Astrocyte of the cerebellum (primary cell): Measurements from ENCODE around the gene CHCHD6.

ENCODE experiments used
- DNase-seq: peaks from one replicate; pipeline ENCODE4 v3.0.0-alpha.2; 2011; ENCODE audit warnings: low read depth
- H3K4me3 ChIP-seq: 2 replicates; pipeline ENCODE4 v1.5.1; 2011; ENCODE audit warnings: mild to moderate bottlenecking, low read depth, low read length, moderate library complexity
- CTCF ChIP-seq: IDR thresholded peaks from 2 replicates; pipeline ENCODE4 v1.5.1; 2012; ENCODE audit warnings: low read length, low read depth, moderate library complexity, mild to moderate bottlenecking; ENCODE audit errors: missing control alignments
- in situ Hi-C: cut with HindIII; loops from 2 replicates; pipeline ENCODE4 v1.10.0; 2017; ENCODE audit warnings: low sequenced_read_pairs

The CHCHD6 gene

GRCh38 chr3:126760541-126760940 is 56.5 kb downstream of the CHCHD6 start:
- TF ChIP-seq CTCF, result no peak
- in situ Hi-C loops, result no loop called here
- H3K4me3 ChIP-seq, result no peak overlapping the region

GRCh38 chr3:126763035-126763434 is 59.0 kb downstream of the CHCHD6 start:
- in situ Hi-C loops, result no loop called here
- H3K4me3 ChIP-seq, result no peak overlapping the region
- TF ChIP-seq CTCF, result no peak
- DNase-seq, result no peak

More at GRCh38 chr3:126760541-126760940, 56.5 kb downstream of the CHCHD6 start:
- DNase-seq, result no peak

- no peak for DNase-seq
- no peak for TF ChIP-seq CTCF
- in situ Hi-C loops, result no loop called here
- no peak overlapping the region for H3K4me3 ChIP-seq
Observed at GRCh38 chr3:126765187-126766069, 61.4 kb downstream of the CHCHD6 start.

- no peak for TF ChIP-seq CTCF
- DNase-seq, result no peak
- in situ Hi-C loops, result no loop called here
- no peak overlapping the region for H3K4me3 ChIP-seq
Observed at GRCh38 chr3:126766653-126767052, 62.6 kb downstream of the CHCHD6 start.

GRCh38 chr3:126768903-126769302 is 64.9 kb downstream of the CHCHD6 start:
- in situ Hi-C loops, result no loop called here
- no peak for DNase-seq
- H3K4me3 ChIP-seq, result no peak overlapping the region
- TF ChIP-seq CTCF, result no peak

- in situ Hi-C loops, result no loop called here
- TF ChIP-seq CTCF, result no peak
- no peak overlapping the region for H3K4me3 ChIP-seq
- no peak for DNase-seq
Observed at GRCh38 chr3:126770096-126770495, 66.1 kb downstream of the CHCHD6 start.
